Vagina (tissue), 2 donors: ENCODE results near the gene TSNAX. TPM values are rescaled to one million over a fixed set of nuclear protein-coding genes. Genes with fewer than 3 reads are reported as not detected.

Source experiments
- DNase-seq, 2 donors: peaks; one replicate each; pipeline ENCODE4 v3.0.0-alpha.2; 2017; ENCODE audit errors: extremely low spot score in 2 of 2
- H3K27ac ChIP-seq: fragments of 200-600 bp; sonication (generic); one replicate; pipeline ENCODE4 v1.5.1; 2019
- H3K27me3 ChIP-seq: fragments of 200-600 bp; sonication (generic); one replicate; pipeline ENCODE4 v1.5.1; 2019
- H3K36me3 ChIP-seq, 2 donors: fragments of 200-600 bp; sonication (generic); one replicate each; pipeline ENCODE4 v1.5.1; 2017 to 2019
- H3K4me1 ChIP-seq: fragments of 200-600 bp; sonication (generic); one replicate; pipeline ENCODE4 v1.5.1; 2019
- H3K4me3 ChIP-seq, 2 donors: fragments of 200-600 bp; sonication (generic); 1 replicate in 1 of 2; 2 replicates in 1 of 2; pipeline ENCODE4 v1.5.1; 2016 to 2019
- H3K9me3 ChIP-seq: fragments of 200-600 bp; sonication (generic); one replicate; pipeline ENCODE4 v1.5.1; 2019
- CTCF ChIP-seq, 3 experiments: fragments of 450-650 bp in 2 of 3; fragments of 200-600 bp in 1 of 3; sonication (generic) in 1 of 3; IDR thresholded peaks; one replicate each; pipeline ENCODE4 v1.5.1; 2017 to 2019; ENCODE audit warnings: antibody characterized with exemption in 3 of 3, mild to moderate bottlenecking in 2 of 3, moderate library complexity in 2 of 3
- POLR2A ChIP-seq, 2 donors: fragments of 450-650 bp; IDR thresholded peaks; one replicate each; pipeline ENCODE4 v1.6.1; 2017; ENCODE audit warnings: antibody characterized with exemption in 2 of 2, mild to moderate bottlenecking in 2 of 2, moderate library complexity in 2 of 2
- POLR2AphosphoS5 ChIP-seq, 2 donors: sonication (generic); formaldehyde crosslinking; IDR thresholded peaks; one replicate each; pipeline ENCODE4 v1.9.0; 2017; ENCODE audit warnings: antibody characterized with exemption in 2 of 2, mild to moderate bottlenecking in 2 of 2, low read depth in 1 of 2; ENCODE audit not compliant: insufficient read depth in 1 of 2
- intact Hi-C: fragments of 100-400 bp; cut with DNase I; formaldehyde crosslinking; loops from one replicate; pipeline ENCODE4 v1.15.1; 2023
- total RNA-seq: library from RNA; depleted of rRNA; stranded (reverse); fragments of >200 nt; gene quantifications from one replicate; pipeline ENCODE4 v1.2.3, GENCODE V29; 2016

TSNAX gene
- total RNA-seq, 1 donor from 2014 or later = 20.4 TPM

GRCh38 chr1:231605149-231606100 is 77.0 kb downstream of the TSNAX start:
- intact Hi-C loops = no loop called here
- no peak overlapping the region for H3K27ac ChIP-seq

DNA sequence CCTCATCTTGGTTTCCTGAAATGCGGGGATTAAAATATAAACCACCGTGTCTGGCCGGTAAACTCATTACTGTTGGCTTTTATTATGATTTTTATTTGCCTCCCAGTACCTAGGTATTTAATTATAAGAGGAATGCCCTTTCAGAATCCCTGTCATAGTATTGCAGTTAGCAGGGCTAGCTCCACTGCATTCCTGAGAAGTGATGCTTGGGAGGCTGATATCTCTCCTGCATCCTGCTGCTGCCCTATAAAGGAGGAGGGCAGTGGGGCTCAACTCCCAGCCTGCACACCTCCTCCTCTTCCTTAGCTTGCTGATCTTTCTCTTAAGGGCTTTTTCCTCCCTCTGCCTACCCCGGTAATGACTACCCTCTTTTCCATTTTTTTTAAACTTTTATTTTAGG is 78.2 kb downstream of the TSNAX start:
- Histone ChIP-seq H3K27me3 (no peaks in the 10 kb centered on the region), H3K27ac (no peak overlapping the region), H3K4me1 (peaks cover 7% of the 10 kb centered on the region), H3K9me3 (no peaks in the 10 kb centered on the region), H3K36me3 (no peaks in the 10 kb centered on the region), H3K4me3 (no peak overlapping the region)
- TF ChIP-seq POLR2AphosphoS5 (IDR thresholded peaks at IDR 0.05; ENCODE audit: insufficient read depth in 1 of 2, low read depth in 1 of 2) (no peak), POLR2A (IDR thresholded peaks at IDR 0.05) (no peak), CTCF (IDR thresholded peaks at IDR 0.05) (no peak)
- intact Hi-C loops = no loop called here
- no peak for DNase-seq

More at GRCh38 chr1:231605149-231606100, 77.0 kb downstream of the TSNAX start:
- H3K4me1 ChIP-seq = peaks cover 20% of the 10 kb centered on the region
- no peak for TF ChIP-seq POLR2AphosphoS5 (IDR thresholded peaks at IDR 0.05; ENCODE audit: insufficient read depth in 1 of 2, low read depth in 1 of 2)
- TF ChIP-seq POLR2A (IDR thresholded peaks at IDR 0.05) = no peak
- no peak for TF ChIP-seq CTCF (IDR thresholded peaks at IDR 0.05)
- no peaks in the 10 kb centered on the region for H3K9me3 ChIP-seq
- no peaks in the 10 kb centered on the region for H3K36me3 ChIP-seq
- DNase-seq = no peak
- H3K27me3 ChIP-seq = no peaks in the 10 kb centered on the region
- H3K4me3 ChIP-seq = no peak overlapping the region

DNA sequence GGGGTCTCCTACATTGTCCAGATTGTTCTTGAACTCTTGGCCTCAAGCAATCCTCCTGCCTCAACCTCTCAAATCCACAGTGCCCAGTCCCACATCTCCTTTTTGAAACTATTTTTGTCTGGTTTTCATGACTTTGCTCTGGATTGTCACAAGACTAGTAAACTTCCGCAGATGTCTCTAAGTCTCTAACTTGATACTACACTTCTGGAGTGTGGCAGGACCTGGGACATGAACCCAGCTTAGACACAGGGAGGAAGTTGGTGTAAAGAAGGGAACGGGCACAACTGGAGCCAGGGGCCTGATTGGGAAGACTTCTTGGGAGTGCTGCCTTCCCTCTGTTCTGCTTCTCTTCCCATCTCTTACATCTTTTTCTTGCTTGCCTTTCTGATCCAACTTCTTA is 81.9 kb downstream of the TSNAX start:
- H3K27ac ChIP-seq = no peak overlapping the region
- no peaks in the 10 kb centered on the region for H3K27me3 ChIP-seq
- H3K4me3 ChIP-seq = no peak overlapping the region
- TF ChIP-seq POLR2A (IDR thresholded peaks at IDR 0.05) (no peak), CTCF (IDR thresholded peaks at IDR 0.05) (no peak), POLR2AphosphoS5 (IDR thresholded peaks at IDR 0.05; ENCODE audit: insufficient read depth in 1 of 2, low read depth in 1 of 2) (no peak)
- H3K4me1 ChIP-seq = no peaks in the 10 kb centered on the region
- no peaks in the 10 kb centered on the region for H3K36me3 ChIP-seq
- DNase-seq = no peak
- no peaks in the 10 kb centered on the region for H3K9me3 ChIP-seq
- intact Hi-C loops = no loop called here

GRCh38 chr1:231611111-231611510 is 82.6 kb downstream of the TSNAX start:
- H3K27me3 ChIP-seq = no peaks in the 10 kb centered on the region
- no peak overlapping the region for H3K27ac ChIP-seq
- intact Hi-C loops = no loop called here
- H3K9me3 ChIP-seq = no peaks in the 10 kb centered on the region
- H3K4me3 ChIP-seq = no peak overlapping the region
- DNase-seq = no peak
- no peaks in the 10 kb centered on the region for H3K36me3 ChIP-seq
- no peaks in the 10 kb centered on the region for H3K4me1 ChIP-seq
- TF ChIP-seq POLR2AphosphoS5 (IDR thresholded peaks at IDR 0.05; ENCODE audit: insufficient read depth in 1 of 2, low read depth in 1 of 2) (no peak), POLR2A (IDR thresholded peaks at IDR 0.05) (no peak), CTCF (IDR thresholded peaks at IDR 0.05) (no peak)

- intact Hi-C loops = no loop called here
- H3K4me1 ChIP-seq = no peaks in the 10 kb centered on the region
Observed at GRCh38 chr1:231611851-231612250, 83.4 kb downstream of the TSNAX start.

More at GRCh38 chr1:231611851-231612250, 83.4 kb downstream of the TSNAX start:
- H3K36me3 ChIP-seq = no peaks in the 10 kb centered on the region
- no peak overlapping the region for H3K27ac ChIP-seq
- TF ChIP-seq POLR2A (IDR thresholded peaks at IDR 0.05) (no peak), POLR2AphosphoS5 (IDR thresholded peaks at IDR 0.05; ENCODE audit: insufficient read depth in 1 of 2, low read depth in 1 of 2) (no peak), CTCF (IDR thresholded peaks at IDR 0.05) (no peak)
- H3K4me3 ChIP-seq = no peak overlapping the region
- no peaks in the 10 kb centered on the region for H3K27me3 ChIP-seq
- DNase-seq = no peak
- H3K9me3 ChIP-seq = no peaks in the 10 kb centered on the region
